GM21390 (cell line): Measurements from ENCODE around the gene TRPV4.
"Not testable (repeated sequence)": the region's sequence is repeated elsewhere in the genome, so short reads cannot be mapped to it uniquely, and the experiment has no call there.

ENCODE experiments used
- ATAC-seq: cut with Tn5 transposase; IDR thresholded peaks from one replicate; pipeline ENCODE4 v1.9.1; 2021; ENCODE audit not compliant: unreplicated experiment

Gene TRPV4

DNA sequence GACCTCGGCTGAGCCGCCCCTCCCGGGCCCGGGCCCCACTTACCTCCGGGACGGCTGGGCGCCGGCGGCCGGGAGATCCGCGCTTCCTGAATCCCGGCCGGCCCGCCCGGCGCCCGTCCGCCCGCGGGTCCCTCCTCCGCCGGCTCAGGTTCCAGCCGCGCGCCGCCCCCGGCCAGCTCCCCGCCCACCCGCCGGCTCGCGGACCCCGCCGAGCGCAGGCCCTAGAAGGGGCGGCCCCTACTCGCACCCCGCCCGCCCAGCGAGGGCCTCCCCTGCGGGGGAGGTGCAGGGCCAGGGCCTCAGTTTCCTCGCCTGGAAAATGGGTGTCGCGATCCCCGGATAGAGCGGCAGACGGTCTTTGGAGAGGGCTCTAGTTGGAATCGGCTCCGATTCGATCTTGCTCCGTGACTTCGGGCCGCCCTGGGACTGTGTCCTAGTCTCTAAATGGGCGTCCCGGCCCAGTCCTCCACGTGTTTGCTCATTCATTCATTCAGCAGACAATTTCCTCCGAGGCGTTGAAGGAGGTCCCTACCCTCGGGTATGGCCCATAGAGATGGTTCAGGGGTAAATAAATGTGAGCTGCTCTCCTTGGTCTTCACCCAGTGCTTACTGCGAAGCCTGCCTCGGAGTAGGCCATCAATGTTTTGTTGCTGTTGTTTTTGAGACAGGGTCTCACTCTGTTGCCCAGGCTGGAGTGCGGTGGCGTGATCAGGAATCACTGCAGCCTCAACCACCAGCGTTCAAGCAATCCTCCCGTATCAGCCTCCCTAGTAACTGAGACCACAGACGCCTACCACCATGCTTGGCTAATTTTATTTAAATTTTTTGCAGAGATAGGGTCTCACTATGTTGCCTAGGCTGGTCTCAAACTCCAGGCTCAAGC lies at the start of gene TRPV4:
Gene TRPV4 (minus strand): TSS at position 92 of the 883 bp plus-strand sequence. CDS start 18,602 bp downstream, outside the sequence.
- no peak for ATAC-seq

DNA sequence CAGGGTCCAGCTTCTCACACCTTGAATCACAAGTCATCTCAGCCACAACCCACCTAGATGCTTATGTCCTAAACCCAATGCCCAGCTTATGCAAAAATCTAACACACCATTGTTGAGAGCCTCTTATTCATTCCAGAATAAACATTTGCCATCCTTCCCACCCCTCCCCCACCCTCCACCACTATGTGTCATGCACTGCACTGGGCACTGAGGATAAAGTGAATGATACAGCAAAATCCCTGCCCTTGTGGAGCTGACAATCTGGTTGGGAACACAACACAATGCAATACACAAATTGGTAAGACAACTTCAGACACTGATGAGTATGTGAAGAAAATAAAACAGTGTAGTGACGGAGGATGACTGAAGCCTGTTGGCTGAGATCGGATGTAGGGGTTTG lies 48.6 kb upstream of the TRPV4 start:
- ATAC-seq, result no peak

DNA sequence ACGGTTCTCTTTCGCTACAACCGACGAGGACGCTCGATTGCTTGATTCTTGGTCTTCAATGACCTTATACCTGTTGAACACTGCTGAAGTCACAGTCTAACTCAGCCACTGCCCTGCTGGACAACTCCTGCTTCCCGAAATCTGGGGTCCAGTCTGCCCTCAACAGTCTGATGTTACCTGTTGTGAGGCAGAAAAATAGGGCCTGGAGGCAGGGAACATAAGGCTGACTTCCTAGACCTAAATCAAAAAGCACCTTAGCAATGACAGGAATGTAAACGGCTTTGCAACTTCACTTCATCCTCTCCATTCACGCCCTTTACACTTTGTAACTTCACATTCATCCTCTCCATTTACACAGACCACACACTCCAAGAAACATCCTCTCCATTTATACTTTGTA lies 47.7 kb upstream of the TRPV4 start:
- no peak for ATAC-seq

DNA sequence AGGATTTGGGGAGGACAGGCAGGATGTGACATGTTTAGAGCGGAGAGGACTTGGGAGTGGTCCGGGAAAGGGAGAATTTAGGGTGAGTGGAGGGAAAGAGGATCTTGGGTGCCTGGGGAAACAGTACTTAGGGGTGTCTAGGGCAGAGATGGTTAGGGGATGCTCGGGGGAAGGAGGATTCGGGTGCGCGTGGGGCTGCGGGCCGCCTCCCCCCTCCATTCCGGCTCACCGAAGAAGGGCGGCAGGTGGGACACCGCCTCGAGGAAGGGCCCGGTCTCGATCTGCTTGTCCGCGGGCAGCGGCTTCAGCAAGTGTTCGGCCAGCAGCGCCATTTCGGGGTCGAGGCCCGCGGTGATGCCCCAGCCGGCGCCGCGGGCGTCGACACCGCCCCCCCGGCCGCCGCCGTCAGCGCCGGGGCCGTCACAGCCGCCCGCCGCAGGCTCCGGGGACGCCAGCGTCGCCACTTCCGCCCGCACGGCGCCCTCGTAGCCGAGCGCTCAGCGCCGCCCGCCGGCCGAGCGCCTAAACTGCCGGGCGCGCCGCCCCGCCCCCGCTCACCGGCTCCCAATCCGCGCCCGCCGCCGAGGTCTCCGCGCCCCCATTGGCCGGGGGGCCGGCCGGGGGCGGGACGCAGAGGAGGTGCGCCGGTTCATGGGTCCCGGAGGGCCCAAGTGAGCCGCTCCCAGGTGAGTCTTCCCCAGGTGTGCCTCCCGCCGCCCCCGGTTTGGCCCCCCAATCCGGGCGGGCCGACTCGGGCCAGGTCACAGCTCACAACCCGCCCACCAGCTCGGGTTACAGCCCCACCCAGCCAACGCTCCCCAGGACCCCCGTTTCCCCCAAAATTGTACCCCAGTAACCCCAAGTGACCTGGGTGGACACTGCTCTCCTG lies 47.1 kb upstream of the TRPV4 start, which contains the start of gene GLTP:
Gene GLTP (minus strand): TSS at position 499 of the 889 bp plus-strand sequence. CDS start 167 bp downstream, at position 332.
- ATAC-seq, result peak; percentile 89

DNA sequence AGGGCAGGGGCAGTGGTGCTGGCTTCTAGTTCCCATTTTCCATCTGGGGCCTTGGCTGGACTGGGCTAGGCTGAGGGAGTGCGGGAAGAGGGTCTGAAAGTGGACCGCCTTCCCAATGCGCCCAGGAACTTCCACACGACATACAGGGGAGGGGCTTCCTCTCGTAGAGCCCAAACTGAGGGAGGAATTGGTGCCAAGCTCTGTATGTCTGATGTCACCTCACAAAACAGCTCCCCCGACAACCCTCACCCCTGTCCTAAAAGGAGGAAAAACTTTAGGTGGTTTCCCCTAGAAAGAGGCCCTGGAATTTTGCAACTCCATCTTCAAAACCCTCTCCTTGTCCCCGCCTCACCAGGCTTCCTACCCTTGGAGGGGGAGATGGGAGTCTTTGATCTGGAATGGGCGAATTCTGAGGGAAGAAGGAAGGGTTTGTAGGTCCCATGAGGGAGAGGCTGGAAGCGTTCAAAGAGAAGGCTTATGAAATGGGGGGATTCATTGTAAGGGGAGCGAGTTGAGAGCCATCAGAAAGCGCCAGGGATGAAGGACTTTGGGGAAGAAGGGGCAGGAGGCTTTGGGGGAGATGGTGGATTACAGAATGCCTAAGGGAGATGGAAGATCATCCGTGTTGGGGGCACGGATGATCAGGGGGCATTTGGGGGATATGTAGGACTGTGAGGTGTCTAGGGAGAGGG lies 46.3 kb upstream of the TRPV4 start:
- no peak for ATAC-seq

DNA sequence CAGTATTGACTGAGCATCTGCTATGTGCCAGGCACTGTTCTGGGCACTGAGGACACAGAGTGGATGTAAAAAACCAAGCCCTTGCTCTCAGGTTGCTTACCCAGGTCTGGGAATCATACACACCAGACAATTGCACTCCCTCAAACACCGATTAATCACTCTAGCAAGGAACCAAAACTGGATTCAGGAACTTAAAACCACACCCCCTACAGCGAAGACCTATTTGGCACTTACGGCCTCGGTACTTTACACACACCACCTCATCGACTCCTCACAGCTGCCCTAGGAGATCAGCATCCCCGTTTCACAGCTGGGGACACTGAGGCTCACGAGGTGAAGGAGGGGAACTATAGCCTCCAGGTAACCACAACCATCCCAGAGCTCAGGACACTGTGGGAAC lies 45.6 kb upstream of the TRPV4 start:
- no peak for ATAC-seq

DNA sequence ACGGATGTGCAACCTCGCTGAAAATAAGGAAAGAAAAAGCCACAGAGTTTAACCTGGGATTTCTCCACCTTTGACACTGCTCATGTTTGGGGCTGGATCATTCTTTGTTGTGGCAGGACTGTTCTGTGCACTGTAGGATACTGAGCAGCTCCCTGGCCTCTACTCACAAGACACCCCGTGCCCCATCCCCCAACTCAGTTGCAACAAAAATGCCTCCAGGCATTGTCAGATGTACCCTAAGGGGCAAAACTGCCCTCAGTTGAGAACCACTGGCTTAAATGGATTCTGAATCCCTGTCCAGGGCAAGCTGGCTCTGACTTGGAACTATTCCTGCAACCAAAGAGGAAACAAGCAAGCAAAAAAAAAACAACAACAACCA lies 45.0 kb upstream of the TRPV4 start:
- no peak for ATAC-seq

DNA sequence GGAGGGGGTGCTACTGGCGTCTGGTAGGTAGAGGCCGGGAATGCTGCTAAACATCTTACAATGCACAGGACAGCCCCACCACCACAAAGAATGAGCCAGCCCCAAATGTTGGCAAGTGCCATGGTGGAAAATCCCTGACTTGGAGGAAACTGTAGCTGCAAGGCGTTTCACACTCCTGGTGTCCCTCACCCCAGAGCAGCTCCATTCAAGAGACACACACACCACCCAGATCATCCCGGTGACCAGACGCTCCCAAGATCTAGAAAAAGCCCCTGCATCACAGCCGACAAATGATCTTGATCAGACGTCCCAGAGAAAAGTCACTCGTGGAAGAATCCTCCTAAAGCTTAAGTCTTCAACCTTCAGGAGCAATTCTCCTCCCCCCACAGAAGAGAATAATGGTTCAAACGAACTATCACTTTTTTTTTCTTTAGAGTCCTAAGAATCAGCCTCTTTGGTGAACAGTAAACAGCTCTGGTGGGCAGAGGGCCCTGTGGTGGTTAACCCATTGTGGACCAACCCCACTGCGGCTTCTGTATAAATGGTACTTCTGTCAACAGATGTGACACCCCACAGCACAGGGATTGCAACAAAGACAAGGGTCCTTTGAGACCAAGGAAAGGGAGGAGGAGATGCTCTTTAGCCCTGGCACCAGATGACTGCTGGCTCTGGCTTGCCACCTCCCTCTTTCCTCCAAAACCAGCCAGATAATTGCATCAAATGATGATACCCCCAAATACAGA lies 44.5 kb upstream of the TRPV4 start:
- no peak for ATAC-seq

DNA sequence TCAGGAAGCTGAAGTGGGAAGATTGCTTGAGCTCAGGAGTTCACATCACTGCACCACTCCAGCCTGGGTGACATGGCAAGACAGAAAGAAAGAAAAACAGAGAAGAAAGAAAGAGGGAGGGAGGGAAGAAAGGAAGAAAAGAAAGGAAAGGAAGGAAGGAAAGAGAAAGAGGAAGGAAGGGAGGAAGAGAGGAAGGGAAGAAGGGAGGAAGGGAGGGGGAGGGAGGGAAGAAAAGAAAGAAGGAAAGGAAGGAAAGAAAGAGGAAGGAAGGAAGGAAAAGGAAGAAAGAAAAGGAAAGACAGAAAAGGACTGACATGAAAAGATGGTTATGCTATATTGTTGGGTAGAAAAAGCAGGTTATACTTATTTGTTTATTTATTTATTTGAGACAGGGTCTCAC lies 43.2 kb upstream of the TRPV4 start:
- ATAC-seq, result no peak

DNA sequence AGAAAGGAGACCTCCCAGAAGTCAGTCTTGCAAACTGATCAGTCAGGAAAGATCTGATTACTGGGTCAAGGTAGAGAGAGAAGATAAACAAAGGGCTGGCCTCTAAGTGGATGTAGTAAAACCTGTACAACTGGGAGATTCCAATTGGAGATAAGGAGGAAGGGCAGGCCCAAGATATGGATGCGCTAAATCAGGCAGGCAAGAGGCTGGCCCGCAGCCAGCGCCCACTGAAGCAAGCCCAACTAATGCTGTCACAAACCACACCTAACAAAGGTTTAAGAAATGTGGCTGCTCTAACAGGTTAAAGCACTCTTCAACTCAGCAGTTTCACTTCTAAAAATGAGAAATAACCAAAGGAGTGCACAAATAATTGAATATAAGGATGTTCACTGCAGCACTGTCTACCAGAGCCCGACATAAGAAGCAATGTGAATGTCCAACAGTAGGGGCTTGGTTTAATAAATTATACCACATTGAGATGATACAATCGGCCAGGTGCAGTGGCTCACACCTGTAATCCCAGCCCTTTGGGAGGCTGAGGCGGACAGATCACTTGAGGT lies 42.5 kb upstream of the TRPV4 start:
- no peak for ATAC-seq

DNA sequence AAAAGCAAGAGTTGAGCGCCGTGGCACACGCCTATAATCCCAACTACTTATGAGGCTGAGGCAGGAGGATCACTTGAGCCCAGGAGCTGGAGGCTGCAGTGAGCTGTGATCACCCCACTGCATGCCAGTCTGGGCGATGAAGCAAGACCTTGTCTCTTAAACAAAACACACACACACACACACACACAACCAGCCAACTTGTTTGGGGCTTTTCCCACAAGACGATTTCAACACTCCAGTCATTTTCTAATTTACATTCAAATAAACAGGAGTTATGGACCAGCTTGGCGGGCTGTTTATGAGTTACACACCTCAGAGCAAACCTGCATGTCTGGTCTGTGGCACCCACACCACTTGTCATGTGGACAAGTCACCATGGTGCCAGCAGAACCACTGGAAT lies 40.5 kb upstream of the TRPV4 start:
- ATAC-seq, result no peak

DNA sequence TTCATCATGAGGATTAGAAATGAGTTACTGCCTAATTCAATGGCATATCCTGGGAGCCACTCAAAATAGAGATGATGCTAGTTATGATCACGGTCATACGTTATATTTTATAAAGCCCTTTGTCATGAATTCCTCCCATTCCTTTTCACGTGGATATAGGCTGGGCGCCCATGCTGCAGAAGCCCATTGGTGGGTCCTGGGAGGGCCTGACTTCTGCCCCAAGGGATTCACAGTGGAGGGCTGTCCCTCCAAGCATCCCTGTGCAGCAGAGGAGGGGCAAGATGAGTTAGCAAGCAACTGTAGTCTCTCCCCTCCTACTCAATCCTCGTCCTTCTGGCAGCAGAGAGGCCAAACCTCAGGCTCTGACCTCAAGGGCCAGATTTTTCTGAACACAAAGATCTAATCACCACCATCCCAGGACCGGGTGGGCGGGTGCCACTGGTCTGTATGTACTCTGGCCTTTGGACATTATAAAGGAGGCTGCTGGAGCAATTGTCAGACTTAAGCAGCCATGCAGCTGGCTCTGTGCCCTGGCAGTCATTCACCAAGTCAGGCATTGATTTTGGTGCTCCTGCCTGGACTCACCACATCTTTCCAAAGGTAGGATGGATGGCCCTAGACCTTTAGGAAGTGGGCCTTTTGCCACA lies 38.6 kb upstream of the TRPV4 start:
- ATAC-seq, result no peak

DNA sequence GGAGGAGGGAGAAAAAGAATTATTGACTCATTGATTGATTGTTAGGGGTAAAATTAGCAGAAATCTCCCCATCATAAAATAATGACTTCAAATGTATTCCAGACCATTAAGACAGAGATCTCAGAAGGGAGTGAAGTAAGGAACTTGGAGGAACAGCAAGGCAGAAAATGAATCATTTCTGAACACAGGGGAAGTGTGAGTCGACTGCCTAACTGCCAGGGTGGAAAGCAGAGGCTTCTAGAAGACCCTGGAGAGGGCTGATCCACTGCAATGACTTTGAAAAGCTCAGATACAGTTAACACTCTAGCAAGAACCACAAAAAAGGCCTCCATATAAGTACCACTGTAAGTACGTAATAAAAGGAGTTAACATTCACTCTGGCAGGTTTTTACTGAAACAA lies 37.5 kb upstream of the TRPV4 start:
- no peak for ATAC-seq

DNA sequence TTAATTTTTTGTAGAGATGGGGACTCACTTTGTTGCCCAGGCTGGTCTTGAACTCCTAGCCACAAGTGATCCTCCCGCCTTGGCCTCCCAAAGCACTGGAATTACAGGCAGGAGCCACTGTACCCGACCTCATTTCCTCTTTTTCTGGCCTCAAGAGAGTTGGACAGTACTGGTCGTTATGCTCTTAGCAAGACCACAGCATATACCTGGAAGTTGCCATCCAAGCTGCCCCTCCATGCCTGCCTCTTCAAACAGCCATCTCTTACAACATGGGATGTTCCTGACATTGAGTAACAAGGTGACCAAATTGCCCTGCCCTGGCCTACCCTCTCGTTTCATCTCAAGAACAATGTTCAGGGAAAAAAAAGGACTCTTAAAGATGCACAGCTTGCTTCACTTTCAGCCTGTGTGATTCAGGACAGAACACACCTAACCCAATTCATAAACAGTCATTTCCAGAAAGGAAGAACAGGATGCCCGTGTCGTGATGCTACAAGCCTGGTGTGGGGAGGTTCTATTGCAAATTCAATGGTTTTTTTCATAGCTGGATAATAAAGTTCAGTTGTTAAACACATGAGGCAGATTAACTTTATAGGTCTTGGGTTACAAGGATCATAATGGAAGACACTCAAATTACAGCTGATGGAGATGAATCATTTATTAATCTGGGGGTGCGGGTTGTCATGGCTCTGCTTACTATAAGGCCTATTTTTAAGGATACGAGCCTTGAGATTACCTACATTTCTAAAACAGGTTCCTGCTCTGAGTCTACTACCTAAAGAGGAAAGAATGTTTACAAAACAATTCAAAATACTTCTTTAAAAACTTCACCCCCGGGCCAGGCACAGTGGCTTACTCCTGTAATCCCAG lies 35.2 kb upstream of the TRPV4 start:
- ATAC-seq, result no peak

DNA sequence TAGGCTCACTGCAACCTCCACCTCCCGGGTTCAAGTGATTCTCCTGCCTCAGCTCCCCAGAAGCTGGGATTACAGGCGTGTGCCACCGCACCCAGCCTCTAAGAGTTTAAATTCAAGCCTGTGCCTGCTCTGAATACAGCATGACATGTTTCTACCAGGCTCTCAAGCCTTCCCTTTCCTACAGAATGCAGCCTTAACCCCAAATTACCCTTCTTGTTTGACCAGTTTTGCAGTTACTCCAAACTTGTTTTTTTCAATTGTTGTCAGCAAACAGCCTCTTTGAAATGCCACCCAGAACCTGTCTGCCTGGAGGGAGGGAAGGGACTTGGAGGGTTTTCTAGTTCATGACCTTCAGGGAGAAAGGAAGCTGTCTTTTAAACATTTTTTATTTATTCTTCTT lies 31.7 kb upstream of the TRPV4 start:
- no peak for ATAC-seq

DNA sequence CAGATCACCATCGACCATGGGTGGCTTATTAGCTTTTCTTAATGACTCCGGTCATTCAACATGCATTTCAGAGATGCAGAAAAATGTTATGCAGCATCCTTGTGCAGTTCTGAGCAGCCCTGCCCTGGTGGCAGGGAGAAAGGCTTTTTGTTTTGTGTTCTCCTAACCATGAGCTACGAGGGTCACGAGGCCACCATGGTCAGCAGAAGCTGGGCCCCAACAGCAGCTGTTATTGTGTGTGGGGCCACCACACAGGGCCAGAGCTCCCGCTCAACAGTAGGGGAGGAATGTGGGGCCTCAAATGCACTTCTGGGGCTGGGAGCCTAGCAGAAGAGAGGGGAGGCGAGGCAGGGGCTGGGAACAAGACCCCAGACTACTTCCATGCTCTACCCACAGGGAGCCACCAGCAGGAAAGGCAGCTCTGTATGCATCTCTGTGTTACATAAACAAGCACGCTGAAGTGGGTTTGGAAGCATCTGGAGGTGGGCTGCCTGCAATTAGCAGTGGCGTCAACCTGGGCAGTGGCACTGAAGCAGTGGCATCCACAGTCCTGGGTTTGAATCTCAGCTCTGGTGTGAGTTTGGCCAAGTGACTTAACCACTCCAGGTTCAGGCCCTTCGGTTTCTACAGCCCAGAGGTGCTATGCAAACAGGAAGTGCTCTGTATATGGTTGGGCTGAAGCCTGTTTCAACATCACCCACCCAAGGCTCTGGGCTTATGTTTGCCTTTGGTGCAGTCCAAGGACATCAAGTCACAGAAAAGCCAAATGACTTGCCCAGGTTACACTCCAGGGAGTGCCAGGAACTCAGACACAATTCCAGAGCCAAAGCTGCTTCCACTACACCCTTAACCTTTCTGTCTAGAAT lies 30.9 kb upstream of the TRPV4 start:
- ATAC-seq, result no peak

DNA sequence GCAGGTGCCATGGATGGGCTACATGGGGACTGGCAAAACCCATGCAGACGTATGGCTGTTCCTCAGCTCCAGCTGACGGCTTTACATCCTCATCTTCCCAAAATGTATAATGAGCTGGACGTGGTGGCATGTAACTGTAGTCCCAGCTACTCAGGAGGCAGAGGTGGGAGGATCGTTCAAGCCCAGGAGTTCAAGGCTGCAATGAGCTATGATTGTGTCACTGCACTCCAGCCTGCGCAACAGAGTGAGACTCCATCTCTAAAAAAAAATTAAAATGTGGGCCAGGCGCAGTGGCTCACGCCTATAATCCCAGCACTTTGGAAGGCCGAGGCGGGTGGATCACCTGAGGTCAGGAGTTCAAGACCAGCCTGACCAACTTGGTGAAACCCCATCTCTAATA lies 29.3 kb upstream of the TRPV4 start:
- not testable (repeated sequence) for ATAC-seq
